Urothelium cell line (cell line): ENCODE data around the gene ALG3.

Source experiments
- DNase-seq: peaks from one replicate; pipeline ENCODE4 v3.0.0; 2011; ENCODE audit warnings: low spot score, mixed read lengths
- FAIRE-seq: peaks from 2 replicates; lab custom pipeline; 2011; peaks lifted over from hg19 to GRCh38; lab: Jason Lieb, UNC

Gene ALG3

GRCh38 chr3:184260724-184261269, 12.0 kb upstream of the ALG3 start:
- FAIRE-seq (no peak), DNase-seq (no peak)

DNA sequence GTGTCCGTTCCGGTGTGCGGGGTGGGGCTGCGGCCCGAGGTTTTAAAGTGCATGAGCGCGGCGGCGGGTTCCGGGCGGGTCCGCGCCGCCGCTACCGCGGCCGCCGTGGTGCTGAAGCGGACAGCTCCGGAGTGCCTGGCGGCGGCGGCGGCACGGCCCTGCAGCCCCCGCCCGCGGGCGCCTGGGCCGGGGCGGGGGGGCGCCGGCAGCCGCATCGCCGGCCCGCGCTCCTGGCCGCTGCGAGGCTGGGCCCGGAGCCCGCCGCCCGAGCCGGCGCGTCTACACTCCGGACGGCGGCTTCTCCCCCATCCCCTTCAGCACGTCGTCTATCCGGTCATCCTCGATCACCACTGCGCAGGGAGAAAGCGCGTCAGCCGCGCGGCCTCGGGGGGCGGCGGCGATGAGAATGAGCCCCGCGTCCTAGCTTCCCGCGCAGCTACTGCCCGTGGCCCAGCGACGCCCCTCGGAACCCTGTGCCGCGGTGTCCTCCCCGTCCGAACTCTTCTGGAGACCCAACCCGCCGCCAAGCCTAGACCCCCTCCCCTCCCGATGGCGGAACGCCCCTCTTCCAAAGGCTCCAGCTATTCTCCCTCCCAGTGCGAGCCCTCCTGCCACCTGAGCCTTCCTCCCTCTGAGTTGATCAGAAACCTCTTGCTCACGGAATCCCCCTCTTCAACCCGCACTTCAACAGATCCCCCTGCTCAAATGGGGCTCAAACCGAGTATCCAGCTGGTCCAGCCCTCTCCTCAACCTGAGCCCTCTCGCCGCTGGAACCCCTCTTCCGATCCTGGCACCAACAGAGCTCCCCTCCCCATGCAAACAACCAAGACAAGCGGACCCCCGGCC, 11.3 kb upstream of the ALG3 start:
- peak; percentile 40 for FAIRE-seq

GRCh38 chr3:184259396-184259877, 10.7 kb upstream of the ALG3 start:
- no peak for DNase-seq
- FAIRE-seq: no peak

More for the DNA sequence above, 11.3 kb upstream of the ALG3 start:
- DNase-seq: peak; percentile 80

DNA sequence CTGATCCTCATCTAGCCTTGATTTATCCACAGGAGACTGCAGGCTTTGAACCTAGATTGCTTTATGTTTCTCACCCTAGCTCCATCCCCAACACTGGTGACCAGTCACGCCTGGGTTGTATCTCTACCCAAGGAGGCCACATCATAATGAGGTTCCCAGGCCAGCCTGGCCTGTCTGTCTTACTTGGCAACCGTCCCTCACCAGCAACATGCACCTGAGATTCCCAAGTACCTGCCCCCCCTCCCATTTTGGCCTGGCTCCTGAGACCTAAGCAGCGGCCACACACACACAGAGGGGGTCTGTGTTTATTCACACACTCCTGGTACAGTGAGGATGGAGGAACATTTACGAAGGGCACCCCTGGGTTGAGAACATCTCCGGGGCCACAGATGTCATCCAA, 10.2 kb upstream of the ALG3 start:
- no peak for FAIRE-seq

DNA sequence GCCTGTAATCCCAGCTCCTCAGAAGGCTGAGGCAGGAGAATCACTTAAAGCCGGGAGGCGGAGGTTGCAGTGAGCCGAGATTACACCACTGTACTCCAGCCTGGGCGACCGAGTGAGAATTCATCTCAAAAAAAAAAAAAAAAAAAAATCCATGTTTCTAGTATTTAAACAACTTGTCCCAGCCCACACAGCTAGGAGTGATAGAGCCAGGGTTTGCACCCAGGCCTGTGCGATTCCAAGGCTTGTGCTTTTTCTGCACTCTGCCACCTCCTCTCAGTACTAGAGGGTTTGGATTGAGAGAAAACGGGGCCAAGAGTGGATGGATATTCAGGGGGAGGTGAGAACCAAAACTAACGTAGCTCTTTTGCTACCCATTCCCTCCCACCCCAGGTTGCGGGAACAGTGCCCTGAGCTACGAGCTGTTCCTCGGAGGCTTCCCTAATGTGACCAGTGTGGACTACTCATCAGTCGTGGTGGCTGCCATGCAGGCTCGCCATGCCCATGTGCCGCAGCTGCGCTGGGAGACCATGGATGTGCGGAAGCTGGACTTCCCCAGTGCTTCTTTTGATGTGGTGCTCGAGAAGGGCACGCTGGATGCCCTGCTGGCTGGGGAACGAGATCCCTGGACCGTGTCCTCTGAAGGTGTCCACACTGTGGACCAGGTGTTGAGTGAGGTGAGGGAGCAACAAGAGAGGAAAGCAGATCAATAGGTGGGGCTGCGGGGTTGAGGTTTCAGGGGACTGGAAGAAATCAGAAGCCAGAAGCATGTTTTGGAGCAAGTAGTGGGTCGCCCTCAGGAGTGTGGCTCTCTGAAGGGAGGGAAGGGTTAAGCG, 8.5 kb upstream of the ALG3 start:
- no peak for FAIRE-seq
- DNase-seq: no peak

More for the DNA sequence above, 10.2 kb upstream of the ALG3 start:
- DNase-seq: no peak

DNA sequence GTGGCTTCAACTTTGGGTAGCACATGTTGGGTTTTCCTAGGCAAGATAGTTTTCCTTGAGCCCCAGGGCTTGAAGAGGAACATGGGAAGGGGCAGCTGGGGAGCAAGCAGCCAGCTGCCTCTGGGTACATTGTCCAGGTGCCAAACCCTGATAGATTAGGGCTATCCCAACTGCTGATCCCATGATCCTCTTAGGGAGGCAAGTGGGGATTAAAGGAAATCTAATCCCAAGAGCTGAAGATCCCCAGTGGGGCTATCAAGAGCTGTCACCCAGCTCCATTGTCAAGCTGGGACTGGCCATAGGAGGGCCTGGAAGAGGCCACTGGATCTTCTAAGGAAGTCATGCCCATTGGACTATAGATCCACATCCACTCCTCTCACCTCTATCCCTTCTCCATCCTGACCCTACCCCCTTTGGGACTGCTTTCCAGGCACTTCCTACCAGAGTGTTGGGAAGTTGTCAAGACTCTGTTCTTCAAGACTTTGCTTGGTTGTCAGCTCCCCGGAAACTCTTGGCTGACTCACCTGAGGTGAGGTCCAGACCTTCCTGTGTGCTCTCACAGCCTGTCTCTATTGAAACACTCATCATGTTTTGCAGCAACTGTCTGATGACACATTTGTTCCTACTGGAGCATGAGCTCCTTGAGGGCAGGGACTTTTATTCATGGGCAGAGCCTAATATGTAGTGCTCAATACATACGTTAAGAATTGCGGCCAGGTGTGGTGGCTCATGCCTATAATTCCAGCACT, 6.7 kb upstream of the ALG3 start:
- FAIRE-seq (peak; percentile 48), DNase-seq (no peak)

DNA sequence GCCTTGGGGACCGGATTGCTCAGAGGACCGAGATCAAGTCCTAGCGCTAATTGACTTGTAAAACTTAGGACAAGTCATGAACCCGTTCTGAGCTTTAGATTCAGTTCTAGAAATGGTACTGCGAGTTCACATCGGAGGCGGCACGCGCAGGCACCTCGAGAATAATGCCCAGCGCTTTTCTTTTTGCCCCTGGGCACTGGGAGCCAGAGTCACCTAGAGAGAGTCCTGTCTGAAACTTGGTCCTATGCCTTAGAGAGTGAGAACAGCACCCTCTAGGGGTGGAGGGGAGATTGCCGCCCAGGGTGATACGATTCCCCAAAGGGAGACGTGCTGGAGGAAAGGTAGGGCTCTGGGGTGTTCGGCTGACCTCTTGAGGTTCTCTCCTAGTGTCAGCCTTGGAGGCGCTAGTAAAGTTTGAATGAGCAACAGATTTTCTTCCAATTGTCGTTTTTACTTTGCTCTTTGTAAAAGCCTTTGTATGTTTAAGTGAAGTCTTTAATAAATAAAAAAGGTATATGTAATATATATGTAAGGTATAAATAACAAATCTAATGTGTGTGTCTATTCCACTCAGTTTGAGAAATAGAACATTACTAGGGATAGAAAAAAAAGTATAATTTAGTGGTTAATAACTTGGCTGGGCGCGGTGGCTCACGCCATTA, 1.5 kb upstream of the ALG3 start:
- peak; percentile 86 for DNase-seq
- FAIRE-seq: no peak

GRCh38 chr3:184249412-184250166, 827 bp upstream of the ALG3 start, which contains the start of gene EEF1AKMT4:
EEF1AKMT4 (plus strand) TSS chr3:184249672; CDS start chr3:184249695, 23 bp downstream.
- FAIRE-seq: peak; percentile 63
- peak; percentile 97 for DNase-seq

- DNase-seq (no peak), FAIRE-seq (no peak)
Measured at GRCh38 chr3:184242297-184242685, 6.5 kb downstream of the ALG3 start.

DNA sequence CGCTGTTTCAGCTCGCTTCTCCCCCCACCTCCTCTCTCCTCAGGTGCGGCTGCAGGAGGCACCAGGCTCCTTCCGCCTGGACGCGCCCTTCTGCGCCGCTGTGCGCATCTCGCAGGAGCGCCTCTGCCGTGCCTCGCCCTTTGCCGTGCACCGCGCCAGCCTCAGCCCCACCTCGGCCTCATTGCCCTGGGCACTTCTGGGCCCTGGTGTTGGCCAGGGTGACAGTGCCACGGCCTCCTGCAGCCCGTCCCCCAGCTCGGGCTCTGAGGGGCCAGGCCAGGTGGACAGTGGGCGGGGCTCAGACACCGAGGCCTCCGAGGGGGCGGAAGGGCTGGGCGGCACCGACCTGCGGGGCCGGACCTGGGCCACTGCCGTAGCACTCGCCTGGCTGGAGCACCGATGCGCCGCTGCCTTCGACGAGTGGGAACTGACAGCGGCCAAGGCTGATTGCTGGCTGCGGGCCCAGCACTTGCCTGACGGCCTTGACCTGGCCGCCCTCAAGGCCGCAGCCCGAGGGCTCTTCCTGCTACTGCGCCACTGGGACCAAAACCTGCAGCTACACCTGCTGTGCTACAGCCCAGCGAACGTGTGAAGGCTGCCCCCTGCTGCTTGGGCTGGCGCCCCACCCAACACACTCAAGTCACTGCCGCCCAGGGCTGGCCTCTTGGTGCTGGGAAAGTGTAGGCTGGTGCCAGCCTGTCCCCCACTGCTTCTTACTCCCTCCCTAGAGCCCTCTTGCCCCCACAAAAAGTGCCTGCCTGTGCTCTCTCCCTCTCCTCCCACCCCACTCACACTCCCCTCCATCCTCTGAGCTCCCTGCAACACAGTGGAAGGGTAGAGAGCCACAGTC, 7.1 kb downstream of the ALG3 start:
- DNase-seq: no peak
- FAIRE-seq: no peak

- DNase-seq: no peak
- no peak for FAIRE-seq
Measured at GRCh38 chr3:184241141-184241446, 7.7 kb downstream of the ALG3 start.

- DNase-seq (no peak), FAIRE-seq (no peak)
Measured at GRCh38 chr3:184240384-184241140, 8.2 kb downstream of the ALG3 start.

DNA sequence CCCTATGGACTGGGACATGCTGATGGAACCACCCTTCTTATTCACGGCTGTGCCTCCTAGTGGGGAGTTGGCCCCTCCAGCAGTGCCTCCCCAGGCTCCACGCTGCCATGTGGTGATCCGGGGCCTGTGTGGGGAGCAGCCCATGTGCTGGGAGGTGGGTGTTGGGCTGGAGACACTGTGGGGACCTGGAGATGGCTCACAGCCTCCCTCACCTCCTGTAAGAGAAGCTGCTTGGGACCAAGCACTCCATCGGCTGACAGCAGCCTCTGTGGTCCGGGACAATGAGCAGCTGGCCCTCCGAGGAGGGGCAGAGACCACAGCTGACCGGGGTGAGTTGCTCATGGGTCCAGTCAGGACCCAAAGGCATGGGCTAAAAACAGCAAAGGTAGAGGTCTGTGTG, 9.1 kb downstream of the ALG3 start:
- DNase-seq: no peak
- FAIRE-seq: no peak

- DNase-seq (no peak), FAIRE-seq (no peak)
Measured at GRCh38 chr3:184239221-184239620, 9.5 kb downstream of the ALG3 start.

GRCh38 chr3:184238246-184238818, 10.4 kb downstream of the ALG3 start:
- DNase-seq: no peak
- no peak for FAIRE-seq

- no peak for DNase-seq
Measured at GRCh38 chr3:184237807-184238206, 11.0 kb downstream of the ALG3 start.

GRCh38 chr3:184237211-184237610, 11.6 kb downstream of the ALG3 start:
- FAIRE-seq: no peak

More at GRCh38 chr3:184237807-184238206, 11.0 kb downstream of the ALG3 start:
- FAIRE-seq: no peak

GRCh38 chr3:184236636-184237035, 12.1 kb downstream of the ALG3 start:
- FAIRE-seq (no peak), DNase-seq (no peak)

More at GRCh38 chr3:184237211-184237610, 11.6 kb downstream of the ALG3 start:
- no peak for DNase-seq
